ENCODE data around the gene SCOC. TPM values are rescaled to one million over a fixed set of nuclear protein-coding genes. Genes with fewer than 3 reads are reported as not detected.

SCOC gene
- total and polyA plus RNA-seq, 2 of the 13 experiments (the other 11 are each of a cell fraction or from before 2014, with no cell fraction given), result 43.8 to 65.2 TPM

GRCh38 chr4:140426610-140427105, 53.2 kb downstream of the SCOC start (continued):
- no peak for TF ChIP-seq HNF1A (IDR thresholded peaks at IDR 0.05; ENCODE audit: low read depth)
- TF ChIP-seq HNF1A (CRISPR knock-in tag; IDR thresholded peaks at IDR 0.05; ENCODE audit: borderline replicate concordance), result no peak
- no peak for TF ChIP-seq U2AF2 (IDR thresholded peaks at IDR 0.05; ENCODE audit: low read depth, low read length)
- no peak for TF ChIP-seq HNF4A (CRISPR knock-in tag; IDR thresholded peaks at IDR 0.05)
- no peak for TF ChIP-seq ZNF138 (CRISPR knock-in tag; IDR thresholded peaks at IDR 0.05; ENCODE audit: low read depth)
- no peak for TF ChIP-seq ZFYVE20 (CRISPR knock-in tag; IDR thresholded peaks at IDR 0.05; ENCODE audit: borderline replicate concordance, low read depth)
- TF ChIP-seq ELF4 (CRISPR knock-in tag; IDR thresholded peaks at IDR 0.05; ENCODE audit: borderline replicate concordance), result no peak
- no peak for TF ChIP-seq RCOR2 (CRISPR knock-in tag; IDR thresholded peaks at IDR 0.05)
- TF ChIP-seq FOXA1 (IDR thresholded peaks at IDR 0.05), result no peak
- TF ChIP-seq FOXA1 (CRISPR knock-in tag; IDR thresholded peaks at IDR 0.05), result no peak
